Loucy (cell line): ENCODE results near the gene SRD5A3.

ENCODE experiments used
- H2AFZ ChIP-seq: fragments of 200-600 bp; sonication (generic); 2 replicates; pipeline ENCODE4 v1.6.0; 2016; ENCODE audit warnings: antibody characterized with exemption, mild to moderate bottlenecking, low read length, moderate library complexity
- H3F3A ChIP-seq: fragments of 200-600 bp; 2 replicates; pipeline ENCODE4 v1.6.0; 2016; ENCODE audit warnings: antibody characterized with exemption, low read depth, mild to moderate bottlenecking
- H3K27me3 ChIP-seq: fragments of 200-600 bp; sonication (generic); 2 replicates; pipeline ENCODE4 v1.6.1; 2014; ENCODE audit warnings: low read length, mild to moderate bottlenecking; ENCODE audit not compliant: insufficient read depth, poor library complexity, severe bottlenecking
- H3K36me3 ChIP-seq: fragments of 200-600 bp; sonication (generic); 2 replicates; pipeline ENCODE4 v1.6.1; 2016; ENCODE audit warnings: low read length; ENCODE audit not compliant: insufficient read depth
- H3K4me1 ChIP-seq: fragments of 200-600 bp; sonication (generic); 2 replicates; pipeline ENCODE4 v1.5.1; 2014; ENCODE audit warnings: low read length, mild to moderate bottlenecking; ENCODE audit not compliant: insufficient read depth, poor library complexity, severe bottlenecking
- H3K4me2 ChIP-seq: fragments of 200-600 bp; sonication (generic); 2 replicates; pipeline ENCODE4 v1.6.0; 2014; ENCODE audit warnings: antibody characterized with exemption, low read length, low read depth, mild to moderate bottlenecking; ENCODE audit not compliant: poor library complexity, severe bottlenecking
- H3K4me3 ChIP-seq: fragments of 200-600 bp; sonication (generic); 2 replicates; pipeline ENCODE4 v1.5.1; 2014; ENCODE audit warnings: low read length, mild to moderate bottlenecking, mixed read lengths; ENCODE audit not compliant: poor library complexity, severe bottlenecking
- H3K79me2 ChIP-seq: fragments of 200-600 bp; sonication (generic); 2 replicates; pipeline ENCODE4 v1.6.1; 2014; ENCODE audit warnings: low read length; ENCODE audit not compliant: insufficient read depth
- H3K9ac ChIP-seq: fragments of 200-600 bp; sonication (generic); 2 replicates; pipeline ENCODE4 v1.6.0; 2014; ENCODE audit warnings: mild to moderate bottlenecking, low read depth, low read length, moderate library complexity; ENCODE audit not compliant: poor library complexity, severe bottlenecking
- H3K9me2 ChIP-seq: fragments of 200-600 bp; sonication (generic); replicated peaks from 2 replicates; pipeline ENCODE4 v1.6.1; 2016; ENCODE audit warnings: low read depth, low read length, mixed read lengths
- H3K9me3 ChIP-seq: fragments of 200-600 bp; sonication (generic); 2 replicates; pipeline ENCODE4 v1.6.1; 2014; ENCODE audit warnings: mild to moderate bottlenecking, antibody characterized with exemption, low read length, low read depth; ENCODE audit not compliant: insufficient read depth
- H4K20me1 ChIP-seq: fragments of 200-600 bp; sonication (generic); 2 replicates; pipeline ENCODE4 v1.6.0; 2014; ENCODE audit warnings: antibody characterized with exemption, low read length, mild to moderate bottlenecking; ENCODE audit not compliant: insufficient read depth, poor library complexity, severe bottlenecking
- CTCF ChIP-seq: fragments of 200-600 bp; sonication (generic); conservative IDR thresholded peaks from 2 replicates; pipeline ENCODE4 v1.5.1; 2014; ENCODE audit warnings: mild to moderate bottlenecking, antibody characterized with exemption, low read length
- EZH2phosphoT487 ChIP-seq: fragments of 200-600 bp; IDR thresholded peaks from 2 replicates; pipeline ENCODE4 v1.6.1; 2018; ENCODE audit warnings: antibody characterized with exemption, mild to moderate bottlenecking, moderate library complexity, borderline replicate concordance

Gene SRD5A3

GRCh38 chr4:55364691-55365344 is 18.8 kb downstream of the SRD5A3 start:
- Histone ChIP-seq H3K9ac (no peak overlapping the region), H3K4me3 (no peak overlapping the region), H3K27me3 (no peaks in the 10 kb centered on the region), H3K79me2 (no peaks in the 10 kb centered on the region), H3K4me2 (no peak overlapping the region), H2AFZ (no peak overlapping the region), H3K9me3 (no peaks in the 10 kb centered on the region), H3F3A (no peaks in the 10 kb centered on the region), H3K36me3 (no peaks in the 10 kb centered on the region), H3K4me1 (no peaks in the 10 kb centered on the region), H3K9me2 (no peaks in the 10 kb centered on the region), H4K20me1 (no peaks in the 10 kb centered on the region)
- TF ChIP-seq CTCF = no peak
- TF ChIP-seq EZH2phosphoT487 = no peak

GRCh38 chr4:55365345-55365728 is 19.3 kb downstream of the SRD5A3 start:
- no peak overlapping the region for H3K4me2 ChIP-seq
- no peak overlapping the region for H3K9ac ChIP-seq
- H3K4me1 ChIP-seq = no peaks in the 10 kb centered on the region

GRCh38 chr4:55366621-55367020 is 20.6 kb downstream of the SRD5A3 start:
- Histone ChIP-seq H3K79me2 (no peaks in the 10 kb centered on the region), H2AFZ (no peak overlapping the region), H4K20me1 (no peaks in the 10 kb centered on the region), H3K27me3 (no peaks in the 10 kb centered on the region), H3K4me3 (no peak overlapping the region), H3K9me3 (no peaks in the 10 kb centered on the region), H3K9me2 (no peaks in the 10 kb centered on the region), H3K4me2 (no peak overlapping the region), H3F3A (no peaks in the 10 kb centered on the region), H3K4me1 (no peaks in the 10 kb centered on the region), H3K36me3 (no peaks in the 10 kb centered on the region), H3K9ac (no peak overlapping the region)
- TF ChIP-seq EZH2phosphoT487 = no peak
- no peak for TF ChIP-seq CTCF

More at GRCh38 chr4:55365345-55365728, 19.3 kb downstream of the SRD5A3 start:
- Histone ChIP-seq H3K36me3 (no peaks in the 10 kb centered on the region), H3K9me3 (no peaks in the 10 kb centered on the region), H3K27me3 (no peaks in the 10 kb centered on the region), H4K20me1 (no peaks in the 10 kb centered on the region), H3K79me2 (no peaks in the 10 kb centered on the region), H3K9me2 (no peaks in the 10 kb centered on the region), H3K4me3 (no peak overlapping the region), H2AFZ (no peak overlapping the region), H3F3A (no peaks in the 10 kb centered on the region)
- TF ChIP-seq CTCF = no peak
- no peak for TF ChIP-seq EZH2phosphoT487
